ENCODE measurements around the gene YTHDC2.

- no peak for TF ChIP-seq POLR2A (IDR thresholded peaks at IDR 0.05; ENCODE audit: low read depth, low read length)
- no peak for TF ChIP-seq TAF1 (IDR thresholded peaks at IDR 0.05; ENCODE audit: borderline replicate concordance, low read depth, low read length)
Observed at GRCh38 chr5:113508756-113509155, 4.7 kb upstream of the YTHDC2 start.
